ENCODE data around the gene CFAP99. TPM values are rescaled to one million over a fixed set of nuclear protein-coding genes. Genes with fewer than 3 reads are reported as not detected.

Gene CFAP99
- total RNA-seq, 2 experiments from 2014 or later: not detected

- CTCF ChIA-PET: interaction anchor here (1.0 kb wide), 1 partner anchor 14 kb away, joined by 3 read pairs; no protein-coding TSS in a partner anchor
Measured at GRCh38 chr4:2482192-2482591, 63.4 kb downstream of the CFAP99 start.

DNA sequence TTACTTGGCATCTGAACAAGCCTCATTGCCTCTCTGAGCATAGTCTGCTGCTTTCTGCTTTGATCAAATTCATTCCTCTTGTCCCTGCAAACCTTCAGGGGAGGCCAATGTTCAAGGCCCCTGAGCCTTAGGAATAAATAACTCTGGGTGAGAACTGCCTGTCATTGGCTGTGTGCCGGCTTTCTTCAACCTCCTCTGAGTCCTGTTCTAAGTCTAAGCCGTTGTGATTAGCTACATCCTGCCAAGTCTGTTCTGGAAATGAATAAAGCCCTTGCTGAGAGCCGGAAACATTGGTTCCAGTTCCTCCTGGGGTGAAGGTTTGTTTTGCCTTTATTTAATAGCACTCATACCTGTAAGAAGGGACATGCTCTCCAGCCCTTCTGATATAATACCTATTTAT lies 63.9 kb downstream of the CFAP99 start:
- ChIA-PET POLR2A (interaction anchor here (0.6 to 1.0 kb wide), 2 partner anchors 14 to 163 kb away, joined by 3 read pairs; partner anchors contain the start of gene RNF4), CTCF (interaction anchor here (1.0 kb wide), 1 partner anchor 15 kb away, joined by 3 read pairs; no protein-coding TSS in a partner anchor)

More at GRCh38 chr4:2482192-2482591, 63.4 kb downstream of the CFAP99 start:
- POLR2A ChIA-PET: interaction anchor here (1.0 kb wide), 1 partner anchor 13 kb away, joined by 3 read pairs; the partner anchor contains the start of gene RNF4

- CTCF ChIA-PET: interaction anchor here (1.0 to 1.2 kb wide), 2 partner anchors 13 to 15 kb away, joined by 3 read pairs; no protein-coding TSS in a partner anchor
- POLR2A ChIA-PET: interaction anchor here (0.6 to 1.0 kb wide), 2 partner anchors 14 to 163 kb away, joined by 3 read pairs; partner anchors contain the start of gene RNF4
Measured at GRCh38 chr4:2483237-2483636, 64.5 kb downstream of the CFAP99 start.

GRCh38 chr4:2484185-2484584 lies 65.4 kb downstream of the CFAP99 start:
- POLR2A ChIA-PET: no interaction called here
- CTCF ChIA-PET: interaction anchor here (1.1 to 1.2 kb wide), 2 partner anchors 14 to 15 kb away, joined by 3 to 4 read pairs; partner anchors contain the start of gene RNF4

DNA sequence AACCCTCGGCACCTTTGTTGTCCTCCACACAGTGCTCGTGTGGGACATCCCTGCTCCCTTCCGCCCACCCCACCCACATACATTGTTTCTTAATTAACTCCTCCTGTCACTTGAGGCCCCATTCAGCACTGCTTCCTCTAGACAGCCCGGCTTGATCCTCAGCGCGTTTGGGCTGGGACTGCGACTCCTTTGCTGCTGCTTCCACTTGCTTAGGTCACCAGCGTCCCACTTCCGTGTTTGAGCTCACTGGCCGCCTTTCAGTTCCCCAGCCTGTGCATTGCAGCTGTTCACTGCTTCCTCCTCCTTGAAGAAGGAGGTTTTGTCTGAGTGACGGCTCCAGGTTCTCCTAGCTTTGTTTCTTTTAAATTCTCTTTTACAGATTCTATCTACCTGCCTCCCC lies 66.2 kb downstream of the CFAP99 start:
- ChIA-PET CTCF (interaction anchor here (0.7 to 2.5 kb wide), 5 partner anchors 8 to 72 kb away, joined by 3 to 10 read pairs (median 3); no protein-coding TSS in a partner anchor), POLR2A (interaction anchor here (0.8 to 1.3 kb wide), 2 partner anchors 15 to 16 kb away, joined by 3 to 6 read pairs; partner anchors contain the start of gene RNF4)

- ChIA-PET POLR2A (interaction anchor here (0.7 to 1.3 kb wide), 3 partner anchors 10 to 17 kb away, joined by 3 to 6 read pairs (median 3); partner anchors contain the start of gene RNF4), CTCF (interaction anchor here (1.1 to 2.5 kb wide), 3 partner anchors 9 to 11 kb away, joined by 3 to 10 read pairs (median 3); no protein-coding TSS in a partner anchor)
Measured at GRCh38 chr4:2485956-2486355, 67.2 kb downstream of the CFAP99 start.

GRCh38 chr4:2486981-2487380 lies 68.2 kb downstream of the CFAP99 start:
- ChIA-PET CTCF (interaction anchor here (1.0 to 2.5 kb wide), 2 partner anchors 8 to 19 kb away, joined by 4 to 10 read pairs; no protein-coding TSS in a partner anchor), POLR2A (interaction anchor here (1.3 kb wide), 1 partner anchor 18 kb away, joined by 4 read pairs; the partner anchor contains the start of gene RNF4)

DNA sequence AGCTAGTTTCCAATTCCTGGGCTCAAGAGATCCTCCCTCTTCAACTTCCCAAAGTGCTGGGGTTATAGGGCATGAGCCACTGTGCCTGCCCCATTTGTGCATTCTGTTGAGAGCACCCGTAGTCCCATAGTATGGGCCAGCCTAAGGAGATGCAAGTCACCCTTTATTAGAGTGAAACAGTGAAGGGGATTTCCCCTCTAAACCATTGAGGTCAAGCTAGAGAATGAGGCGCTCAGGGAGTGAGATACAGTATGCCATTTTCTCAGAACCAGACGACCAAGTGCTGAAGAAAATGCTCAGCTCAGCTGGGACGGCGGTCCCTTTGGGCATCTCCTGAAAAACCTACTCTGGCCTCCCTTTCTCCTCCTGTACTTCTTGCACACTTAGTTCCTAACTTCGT lies 68.9 kb downstream of the CFAP99 start:
- CTCF ChIA-PET: interaction anchor here (1.0 kb wide), 1 partner anchor 20 kb away, joined by 4 read pairs; no protein-coding TSS in a partner anchor
- POLR2A ChIA-PET: interaction anchor here (0.8 to 1.3 kb wide), 2 partner anchors 9 to 18 kb away, joined by 3 to 4 read pairs; partner anchors contain the start of gene RNF4

- POLR2A ChIA-PET: no interaction called here
- CTCF ChIA-PET: no interaction called here
Measured at GRCh38 chr4:2489081-2489805, 70.5 kb downstream of the CFAP99 start.

DNA sequence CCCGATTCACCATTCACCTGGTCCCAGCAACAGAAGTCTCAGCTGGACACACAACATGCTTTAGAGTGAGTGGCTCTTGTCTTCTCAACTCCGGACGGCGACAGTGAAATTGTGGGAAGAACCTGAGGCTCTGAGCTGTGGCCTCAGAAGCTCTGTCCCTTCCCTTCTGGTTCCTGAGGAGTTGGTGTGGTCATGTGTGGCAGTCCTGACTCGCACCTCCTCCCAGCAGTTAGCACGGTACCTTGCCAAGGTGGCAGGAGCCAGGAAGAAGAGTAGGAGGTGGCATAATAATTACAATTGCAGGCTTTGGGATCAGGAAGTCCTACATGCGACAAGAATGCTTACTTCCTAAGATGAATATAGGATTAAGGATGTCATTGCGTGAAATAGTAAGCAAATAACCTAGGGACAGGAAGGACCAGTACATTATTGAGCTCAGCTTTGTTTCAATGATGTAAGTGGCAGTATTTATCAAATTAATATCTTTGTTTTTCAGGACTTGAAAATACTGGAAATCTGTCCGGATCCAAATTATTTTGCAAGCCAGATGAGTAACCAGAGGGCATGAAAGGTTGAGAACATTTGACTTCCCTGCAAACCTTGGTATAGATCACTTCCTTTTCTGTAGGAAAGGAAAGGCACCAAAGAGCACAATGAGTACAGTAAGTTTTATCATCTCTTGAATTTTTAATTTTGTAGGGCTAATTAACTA lies 71.2 kb downstream of the CFAP99 start:
- ChIA-PET CTCF (no interaction called here), POLR2A (no interaction called here)

GRCh38 chr4:2492970-2493369 lies 74.2 kb downstream of the CFAP99 start:
- ChIA-PET CTCF (interaction anchor here (0.8 kb wide), 1 partner anchor 9 kb away, joined by 3 read pairs; no protein-coding TSS in a partner anchor), POLR2A (no interaction called here)

DNA sequence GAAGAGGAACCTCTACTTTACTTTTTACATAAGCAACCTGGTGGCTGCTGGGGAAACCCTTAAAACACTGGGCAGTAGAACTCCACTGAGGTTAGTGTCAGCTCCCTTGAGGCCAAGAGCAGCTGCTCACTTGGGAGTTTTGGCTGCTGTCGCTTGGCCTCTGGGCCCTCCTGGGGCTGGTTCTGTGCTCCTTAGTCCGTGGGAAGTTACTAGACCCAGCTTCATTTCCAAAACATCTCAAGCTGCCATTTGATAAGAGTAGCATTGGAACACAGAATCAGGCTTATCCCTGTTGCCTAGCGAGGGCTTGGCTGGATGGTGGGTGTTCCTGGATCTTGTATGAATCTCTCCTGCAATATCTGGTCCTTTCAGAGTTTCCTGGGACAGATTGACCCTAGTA lies 76.2 kb downstream of the CFAP99 start:
- ChIA-PET POLR2A (interaction anchor here (0.5 to 1.1 kb wide), 2 partner anchors 9 to 23 kb away, joined by 3 to 5 read pairs; no protein-coding TSS in a partner anchor), CTCF (interaction anchor here (2.4 kb wide), 1 partner anchor 9 kb away, joined by 10 read pairs; no protein-coding TSS in a partner anchor)

DNA sequence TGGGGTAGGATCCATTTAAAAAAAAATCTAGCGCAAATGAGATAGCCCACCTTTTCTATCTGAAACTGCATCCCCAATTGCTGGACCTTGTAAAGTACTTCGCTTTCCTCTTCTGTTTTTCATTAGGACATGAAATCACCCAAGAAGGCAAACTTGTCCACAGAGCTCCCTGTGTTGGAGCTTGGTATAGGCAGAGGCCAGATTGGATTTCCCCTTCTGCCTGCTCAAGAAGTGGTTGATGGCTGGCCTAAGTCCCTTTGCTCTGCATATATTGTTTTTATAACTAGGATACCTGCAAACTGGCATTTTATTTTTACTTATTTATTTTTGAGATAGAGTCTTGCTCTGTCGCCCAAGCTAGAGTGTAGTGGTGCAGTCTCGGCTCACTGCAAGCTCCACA lies 78.6 kb downstream of the CFAP99 start:
- ChIA-PET POLR2A (interaction anchor here (0.6 kb wide), 1 partner anchor 10 kb away, joined by 3 read pairs; no protein-coding TSS in a partner anchor), CTCF (interaction anchor here (1.0 kb wide), 1 partner anchor 35 kb away, joined by 3 read pairs; no protein-coding TSS in a partner anchor)

DNA sequence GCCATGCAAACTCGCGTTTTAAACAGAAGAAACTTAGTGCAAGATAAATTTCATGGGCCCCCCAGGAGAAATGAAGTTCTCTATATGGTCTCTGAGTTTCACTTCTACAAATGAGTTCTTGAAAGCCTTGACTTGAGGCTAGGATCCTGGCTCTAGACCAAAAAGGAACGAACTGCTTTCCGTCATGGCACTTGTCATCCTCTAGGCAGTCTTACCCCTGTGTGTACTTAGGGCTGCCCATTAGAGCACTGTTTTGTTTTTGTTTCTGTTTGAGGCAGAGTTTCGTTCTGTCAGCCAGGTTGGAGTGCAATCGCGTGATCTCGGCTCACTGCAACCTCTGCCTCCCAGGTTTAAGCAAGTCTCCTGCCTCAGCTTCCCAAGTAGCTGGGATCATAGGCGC lies 79.2 kb downstream of the CFAP99 start:
- ChIA-PET POLR2A (no interaction called here), CTCF (no interaction called here)

DNA sequence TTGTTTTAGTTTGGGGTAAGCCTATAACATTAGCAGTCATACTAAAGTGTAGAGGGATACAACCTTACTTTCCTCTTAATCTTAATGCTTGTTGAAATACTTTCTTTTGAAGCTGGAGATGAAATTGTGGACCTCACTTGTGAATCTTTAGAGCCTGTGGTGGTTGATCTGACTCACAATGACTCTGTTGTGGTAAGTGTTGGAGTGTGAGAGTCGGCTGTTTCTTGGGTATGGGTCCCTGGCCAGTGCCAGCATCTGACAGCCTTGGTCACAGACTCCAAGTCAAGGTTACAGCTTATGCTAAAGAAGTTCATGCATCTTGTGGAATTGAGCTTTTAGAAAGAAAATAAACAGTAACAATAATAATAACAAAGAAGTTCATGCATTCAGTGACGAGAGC lies 81.8 kb downstream of the CFAP99 start:
- POLR2A ChIA-PET: interaction anchor here (0.6 kb wide), 1 partner anchor 158 kb away, joined by 3 read pairs; no protein-coding TSS in a partner anchor
- CTCF ChIA-PET: interaction anchor here (0.7 kb wide), 1 partner anchor 44 kb away, joined by 4 read pairs; no protein-coding TSS in a partner anchor

- ChIA-PET POLR2A (no interaction called here), CTCF (interaction anchor here (0.6 to 1.5 kb wide), 2 partner anchors 8 to 205 kb away, joined by 3 read pairs; no protein-coding TSS in a partner anchor)
Measured at GRCh38 chr4:2501034-2501594, 82.4 kb downstream of the CFAP99 start.

- ChIA-PET CTCF (interaction anchor here (0.7 kb wide), 1 partner anchor 132 kb away, joined by 4 read pairs; no protein-coding TSS in a partner anchor), POLR2A (no interaction called here)
Measured at GRCh38 chr4:2503809-2504208, 85.1 kb downstream of the CFAP99 start.

GRCh38 chr4:2507259-2507658 lies 88.5 kb downstream of the CFAP99 start:
- ChIA-PET POLR2A (interaction anchor here (0.6 kb wide), 1 partner anchor 810 kb away, joined by 3 read pairs; no protein-coding TSS in a partner anchor), CTCF (no interaction called here)

GRCh38 chr4:2507855-2508254 lies 89.1 kb downstream of the CFAP99 start:
- CTCF ChIA-PET: no interaction called here

More at GRCh38 chr4:2507855-2508254, 89.1 kb downstream of the CFAP99 start:
- POLR2A ChIA-PET: interaction anchor here (0.5 to 0.6 kb wide), 2 partner anchors 28 to 811 kb away, joined by 3 to 8 read pairs; no protein-coding TSS in a partner anchor
